Activated CD8-positive, alpha-beta T cell treated with anti-CD3 and anti-CD28 coated beads for 36 hours (primary cell): ENCODE measurements around the gene GFOD2. TPM values are rescaled to one million over a fixed set of nuclear protein-coding genes. Genes with fewer than 3 reads are reported as not detected.

Experiments
- ATAC-seq: fragments of 200-7000 bp; cut with Tn5 transposase; one replicate; pipeline ENCODE4 v1.10.0; 2021; ENCODE audit warnings: mild to moderate bottlenecking, moderate library complexity
- CTCF ChIA-PET: fragments of 350-600 bp; sonication (Branson Sonifier 250); formaldehyde crosslinking; loops from one replicate; lab custom pipeline; 2021; ENCODE audit warnings: antibody characterized with exemption; lab: Charles Lee
- POLR2A ChIA-PET: fragments of 350-600 bp; sonication (Branson Sonifier 250); formaldehyde crosslinking; loops from one replicate; lab custom pipeline; 2021; ENCODE audit warnings: antibody characterized with exemption; lab: Charles Lee
- DNase-seq: peaks from one replicate; pipeline ENCODE4 v3.0.0-alpha.2; 2020
- H3K27ac Mint-ChIP-seq: one replicate; pipeline ENCODE4 v1.8.0; 2021; ENCODE audit warnings: mild to moderate bottlenecking, mixed read lengths
- H3K27me3 Mint-ChIP-seq: one replicate; pipeline ENCODE4 v1.8.0; 2021; ENCODE audit warnings: mixed read lengths
- H3K36me3 Mint-ChIP-seq: one replicate; pipeline ENCODE4 v1.8.0; 2021; ENCODE audit warnings: low read depth, mixed read lengths
- H3K4me1 Mint-ChIP-seq: one replicate; pipeline ENCODE4 v1.8.0; 2021; ENCODE audit warnings: low read depth, mixed read lengths
- H3K4me3 Mint-ChIP-seq: one replicate; pipeline ENCODE4 v1.8.0; 2021; ENCODE audit warnings: mild to moderate bottlenecking, moderate library complexity, mixed read lengths
- H3K9me3 Mint-ChIP-seq: one replicate; pipeline ENCODE4 v1.8.0; 2021; ENCODE audit warnings: mixed read lengths
- CTCF ChIP-seq: fragments of 200-600 bp; IDR thresholded peaks from one replicate; pipeline ENCODE4 v1.8.0; 2022; ENCODE audit warnings: antibody characterized with exemption, mild to moderate bottlenecking
- intact Hi-C: fragments of 100-400 bp; cut with micrococcal nuclease; formaldehyde crosslinking; loops from one replicate; pipeline ENCODE4 v1.10.0; 2022
- total RNA-seq, 2 experiments: library from RNA; stranded (reverse); gene quantifications; one replicate each; pipeline ENCODE4 v1.2.3, GENCODE V29; 2021

The GFOD2 gene
- total RNA-seq, 2 experiments from 2014 or later = 11.6 to 14.1 TPM

- intact Hi-C loops = no loop called here
- Mint-ChIP-seq H3K36me3 (peaks cover 1% of the 10 kb centered on the region), H3K4me1 (peaks cover 9% of the 10 kb centered on the region), H3K9me3 (no peaks in the 10 kb centered on the region), H3K4me3 (no peak overlapping the region), H3K27ac (no peak overlapping the region), H3K27me3 (no peaks in the 10 kb centered on the region)
- ChIA-PET CTCF (interaction anchor here (1.4 kb wide), 1 partner anchor 53 kb away, joined by 6 read pairs; no protein-coding TSS in a partner anchor), POLR2A (no interaction called here)
- no peak for ATAC-seq
- no peak for DNase-seq
- TF ChIP-seq CTCF = no peak
Observed at GRCh38 chr16:67763066-67763465, 44.0 kb upstream of the GFOD2 start.

GRCh38 chr16:67762385-67762784 is 43.3 kb upstream of the GFOD2 start:
- Mint-ChIP-seq H3K27me3 (no peaks in the 10 kb centered on the region), H3K4me1 (peaks cover 9% of the 10 kb centered on the region), H3K4me3 (no peak overlapping the region), H3K27ac (no peak overlapping the region), H3K36me3 (peaks cover 1% of the 10 kb centered on the region), H3K9me3 (no peaks in the 10 kb centered on the region)
- CTCF ChIA-PET = interaction anchor here (1.4 kb wide), 1 partner anchor 54 kb away, joined by 6 read pairs; no protein-coding TSS in a partner anchor
- POLR2A ChIA-PET = no interaction called here
- ATAC-seq = no peak
- DNase-seq = no peak
- intact Hi-C loops = no loop called here
- TF ChIP-seq CTCF = no peak

GRCh38 chr16:67761924-67762323 is 42.8 kb upstream of the GFOD2 start:
- DNase-seq (no peak), ATAC-seq (no peak)
- Mint-ChIP-seq H3K9me3 (no peaks in the 10 kb centered on the region), H3K27ac (no peak overlapping the region), H3K36me3 (peaks cover 1% of the 10 kb centered on the region), H3K4me3 (no peak overlapping the region), H3K4me1 (peaks cover 9% of the 10 kb centered on the region), H3K27me3 (no peaks in the 10 kb centered on the region)
- ChIA-PET POLR2A (no interaction called here), CTCF (interaction anchor here (1.1 to 1.4 kb wide), 2 partner anchors 54 to 89 kb away, joined by 3 to 6 read pairs; no protein-coding TSS in a partner anchor)
- no peak for TF ChIP-seq CTCF
- intact Hi-C loops = no loop called here

- CTCF ChIA-PET = interaction anchor here (1.1 kb wide), 1 partner anchor 88 kb away, joined by 3 read pairs; no protein-coding TSS in a partner anchor
- Mint-ChIP-seq H3K4me1 (peaks cover 9% of the 10 kb centered on the region), H3K4me3 (no peak overlapping the region), H3K36me3 (peaks cover 1% of the 10 kb centered on the region), H3K27ac (no peak overlapping the region), H3K27me3 (no peaks in the 10 kb centered on the region), H3K9me3 (no peaks in the 10 kb centered on the region)
- intact Hi-C loops = no loop called here
- TF ChIP-seq CTCF = no peak
- DNase-seq (no peak), ATAC-seq (no peak)
- POLR2A ChIA-PET = no interaction called here
Observed at GRCh38 chr16:67760956-67761230, 41.8 kb upstream of the GFOD2 start.

- ATAC-seq = no peak
- H3K4me1 Mint-ChIP-seq = peaks cover 9% of the 10 kb centered on the region
Observed at GRCh38 chr16:67760206-67760955, 41.3 kb upstream of the GFOD2 start.

More at GRCh38 chr16:67760206-67760955, 41.3 kb upstream of the GFOD2 start:
- no peak for DNase-seq
- Mint-ChIP-seq H3K4me3 (no peak overlapping the region), H3K27me3 (no peaks in the 10 kb centered on the region), H3K27ac (no peak overlapping the region), H3K9me3 (no peaks in the 10 kb centered on the region), H3K36me3 (peaks cover 1% of the 10 kb centered on the region)
- TF ChIP-seq CTCF = no peak
- POLR2A ChIA-PET = no interaction called here
- CTCF ChIA-PET = no interaction called here
- intact Hi-C loops = no loop called here
